ENCODE results near the gene POLR2E. TPM values are rescaled to one million over a fixed set of nuclear protein-coding genes. Genes with fewer than 3 reads are reported as not detected.

The POLR2E gene
- total and polyA plus RNA-seq, 10 of the 15 experiments (the other 5 are each of a cell fraction or from before 2014, with no cell fraction given): 4.0 to 487 (median 200) TPM

DNA sequence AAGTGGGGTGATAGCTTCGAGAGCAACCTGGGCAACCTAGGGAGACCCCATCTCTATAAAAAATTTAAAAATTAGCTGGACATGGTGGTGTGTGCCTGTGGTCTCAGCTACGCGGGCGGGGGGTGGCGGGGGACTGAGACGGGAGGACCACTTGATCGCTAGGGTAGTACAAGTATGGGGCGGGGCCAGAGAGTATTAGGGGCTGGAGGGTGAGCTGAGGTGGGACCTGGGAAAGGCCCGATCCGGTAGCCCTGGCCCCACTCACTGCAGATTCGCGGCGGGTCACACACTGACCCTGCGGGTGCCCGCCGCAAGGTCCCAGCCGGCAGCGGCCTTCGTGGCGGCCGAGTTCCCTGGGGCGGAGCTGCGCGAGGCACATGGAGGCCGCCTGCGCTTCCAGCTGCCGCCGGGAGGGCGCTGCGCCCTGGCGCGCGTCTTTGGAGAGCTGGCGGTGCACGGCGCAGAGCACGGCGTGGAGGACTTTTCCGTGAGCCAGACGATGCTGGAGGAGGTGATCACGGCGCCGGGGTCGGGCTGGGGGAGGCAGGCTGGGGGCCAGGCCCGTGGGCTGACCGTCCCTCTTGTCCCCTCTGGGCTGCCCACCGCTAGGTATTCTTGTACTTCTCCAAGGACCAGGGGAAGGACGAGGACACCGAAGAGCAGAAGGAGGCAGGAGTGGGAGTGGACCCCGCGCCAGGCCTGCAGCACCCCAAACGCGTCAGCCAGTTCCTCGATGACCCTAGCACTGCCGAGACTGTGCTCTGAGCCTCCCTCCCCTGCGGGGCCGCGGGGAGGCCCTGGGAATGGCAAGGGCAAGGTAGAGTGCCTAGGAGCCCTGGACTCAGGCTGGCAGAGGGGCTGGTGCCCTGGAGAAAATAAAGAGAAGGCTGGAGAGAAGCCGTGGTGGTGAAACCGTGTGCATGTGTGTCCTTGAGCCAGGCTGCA lies 30.2 kb downstream of the POLR2E start (continued):
- TF ChIP-seq, protein P1, sequence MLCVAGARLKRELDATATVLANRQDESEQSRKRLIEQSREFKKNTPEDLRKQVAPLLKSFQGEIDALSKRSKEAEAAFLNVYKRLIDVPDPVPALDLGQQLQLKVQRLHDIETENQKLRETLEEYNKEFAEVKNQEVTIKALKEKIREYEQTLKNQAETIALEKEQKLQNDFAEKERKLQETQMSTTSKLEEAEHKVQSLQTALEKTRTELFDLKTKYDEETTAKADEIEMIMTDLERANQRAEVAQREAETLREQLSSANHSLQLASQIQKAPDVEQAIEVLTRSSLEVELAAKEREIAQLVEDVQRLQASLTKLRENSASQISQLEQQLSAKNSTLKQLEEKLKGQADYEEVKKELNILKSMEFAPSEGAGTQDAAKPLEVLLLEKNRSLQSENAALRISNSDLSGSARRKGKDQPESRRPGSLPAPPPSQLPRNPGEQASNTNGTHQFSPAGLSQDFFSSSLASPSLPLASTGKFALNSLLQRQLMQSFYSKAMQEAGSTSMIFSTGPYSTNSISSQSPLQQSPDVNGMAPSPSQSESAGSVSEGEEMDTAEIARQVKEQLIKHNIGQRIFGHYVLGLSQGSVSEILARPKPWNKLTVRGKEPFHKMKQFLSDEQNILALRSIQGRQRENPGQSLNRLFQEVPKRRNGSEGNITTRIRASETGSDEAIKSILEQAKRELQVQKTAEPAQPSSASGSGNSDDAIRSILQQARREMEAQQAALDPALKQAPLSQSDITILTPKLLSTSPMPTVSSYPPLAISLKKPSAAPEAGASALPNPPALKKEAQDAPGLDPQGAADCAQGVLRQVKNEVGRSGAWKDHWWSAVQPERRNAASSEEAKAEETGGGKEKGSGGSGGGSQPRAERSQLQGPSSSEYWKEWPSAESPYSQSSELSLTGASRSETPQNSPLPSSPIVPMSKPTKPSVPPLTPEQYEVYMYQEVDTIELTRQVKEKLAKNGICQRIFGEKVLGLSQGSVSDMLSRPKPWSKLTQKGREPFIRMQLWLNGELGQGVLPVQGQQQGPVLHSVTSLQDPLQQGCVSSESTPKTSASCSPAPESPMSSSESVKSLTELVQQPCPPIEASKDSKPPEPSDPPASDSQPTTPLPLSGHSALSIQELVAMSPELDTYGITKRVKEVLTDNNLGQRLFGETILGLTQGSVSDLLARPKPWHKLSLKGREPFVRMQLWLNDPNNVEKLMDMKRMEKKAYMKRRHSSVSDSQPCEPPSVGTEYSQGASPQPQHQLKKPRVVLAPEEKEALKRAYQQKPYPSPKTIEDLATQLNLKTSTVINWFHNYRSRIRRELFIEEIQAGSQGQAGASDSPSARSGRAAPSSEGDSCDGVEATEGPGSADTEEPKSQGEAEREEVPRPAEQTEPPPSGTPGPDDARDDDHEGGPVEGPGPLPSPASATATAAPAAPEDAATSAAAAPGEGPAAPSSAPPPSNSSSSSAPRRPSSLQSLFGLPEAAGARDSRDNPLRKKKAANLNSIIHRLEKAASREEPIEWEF (IDR thresholded peaks at IDR 0.05; ENCODE audit: insufficient replicate concordance, low read depth, low read length): no peak
- TF ChIP-seq RBBP5 (conservative IDR thresholded peaks at IDR 0.05) (no peak), NBN (IDR thresholded peaks at IDR 0.05) (no peak), SPI1 (IDR thresholded peaks at IDR 0.05; ENCODE audit: borderline replicate concordance, insufficient read depth, low read depth, low read length) (no peak), ETV6 (conservative IDR thresholded peaks at IDR 0.05 in 1 of 2, IDR thresholded peaks at IDR 0.05 in 1 of 2; ENCODE audit: borderline replicate concordance in 1 of 2, low read depth in 1 of 2) (no peak), RUNX3 (IDR thresholded peaks at IDR 0.05; ENCODE audit: low read length) (no peak), EED (IDR thresholded peaks at IDR 0.05; ENCODE audit: low read depth) (no peak), CHD4 (IDR thresholded peaks at IDR 0.05) (no peak), PAX5 (IDR thresholded peaks at IDR 0.05; ENCODE audit: borderline replicate concordance, low read depth, low read length) (no peak), RAD51 (IDR thresholded peaks at IDR 0.05) (no peak), CBX5 (IDR thresholded peaks at IDR 0.05; ENCODE audit: low read depth) (no peak), ZNF24 (IDR thresholded peaks at IDR 0.05) (no peak), BCL11A (IDR thresholded peaks at IDR 0.05; ENCODE audit: low read depth, low read length) (no peak), RCOR1 (conservative IDR thresholded peaks at IDR 0.05; ENCODE audit: low read depth, low read length) (no peak), TARDBP (IDR thresholded peaks at IDR 0.05; ENCODE audit: borderline replicate concordance) (no peak)
- TF ChIP-seq, protein P2, sequence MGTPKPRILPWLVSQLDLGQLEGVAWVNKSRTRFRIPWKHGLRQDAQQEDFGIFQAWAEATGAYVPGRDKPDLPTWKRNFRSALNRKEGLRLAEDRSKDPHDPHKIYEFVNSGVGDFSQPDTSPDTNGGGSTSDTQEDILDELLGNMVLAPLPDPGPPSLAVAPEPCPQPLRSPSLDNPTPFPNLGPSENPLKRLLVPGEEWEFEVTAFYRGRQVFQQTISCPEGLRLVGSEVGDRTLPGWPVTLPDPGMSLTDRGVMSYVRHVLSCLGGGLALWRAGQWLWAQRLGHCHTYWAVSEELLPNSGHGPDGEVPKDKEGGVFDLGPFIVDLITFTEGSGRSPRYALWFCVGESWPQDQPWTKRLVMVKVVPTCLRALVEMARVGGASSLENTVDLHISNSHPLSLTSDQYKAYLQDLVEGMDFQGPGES (IDR thresholded peaks at IDR 0.05): no peak
- TF ChIP-seq, protein P3, sequence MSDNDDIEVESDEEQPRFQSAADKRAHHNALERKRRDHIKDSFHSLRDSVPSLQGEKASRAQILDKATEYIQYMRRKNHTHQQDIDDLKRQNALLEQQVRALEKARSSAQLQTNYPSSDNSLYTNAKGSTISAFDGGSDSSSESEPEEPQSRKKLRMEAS (IDR thresholded peaks at IDR 0.05; ENCODE audit: low read depth, low read length): peak; percentile 92
- TF ChIP-seq, protein P4, sequence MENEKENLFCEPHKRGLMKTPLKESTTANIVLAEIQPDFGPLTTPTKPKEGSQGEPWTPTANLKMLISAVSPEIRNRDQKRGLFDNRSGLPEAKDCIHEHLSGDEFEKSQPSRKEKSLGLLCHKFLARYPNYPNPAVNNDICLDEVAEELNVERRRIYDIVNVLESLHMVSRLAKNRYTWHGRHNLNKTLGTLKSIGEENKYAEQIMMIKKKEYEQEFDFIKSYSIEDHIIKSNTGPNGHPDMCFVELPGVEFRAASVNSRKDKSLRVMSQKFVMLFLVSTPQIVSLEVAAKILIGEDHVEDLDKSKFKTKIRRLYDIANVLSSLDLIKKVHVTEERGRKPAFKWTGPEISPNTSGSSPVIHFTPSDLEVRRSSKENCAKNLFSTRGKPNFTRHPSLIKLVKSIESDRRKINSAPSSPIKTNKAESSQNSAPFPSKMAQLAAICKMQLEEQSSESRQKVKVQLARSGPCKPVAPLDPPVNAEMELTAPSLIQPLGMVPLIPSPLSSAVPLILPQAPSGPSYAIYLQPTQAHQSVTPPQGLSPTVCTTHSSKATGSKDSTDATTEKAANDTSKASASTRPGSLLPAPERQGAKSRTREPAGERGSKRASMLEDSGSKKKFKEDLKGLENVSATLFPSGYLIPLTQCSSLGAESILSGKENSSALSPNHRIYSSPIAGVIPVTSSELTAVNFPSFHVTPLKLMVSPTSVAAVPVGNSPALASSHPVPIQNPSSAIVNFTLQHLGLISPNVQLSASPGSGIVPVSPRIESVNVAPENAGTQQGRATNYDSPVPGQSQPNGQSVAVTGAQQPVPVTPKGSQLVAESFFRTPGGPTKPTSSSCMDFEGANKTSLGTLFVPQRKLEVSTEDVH (IDR thresholded peaks at IDR 0.05; ENCODE audit: low read depth, partially characterized antibody): no peak

Measured in GM12878 (cell line).